GM10266 (cell line): ENCODE results near the gene WRNIP1.

Experiments used
- DNase-seq: peaks from one replicate; pipeline ENCODE4 v3.0.0; 2012; ENCODE audit errors: extremely low spot score
- TF ChIP-seq, protein P1 (sequence below): IDR thresholded peaks from 2 replicates; pipeline ENCODE4 v1.5.1; 2012; ENCODE audit warnings: mild to moderate bottlenecking, low read depth; ENCODE audit not compliant: control insufficient read depth, insufficient read depth; ENCODE audit errors: missing control alignments

The WRNIP1 gene

DNA sequence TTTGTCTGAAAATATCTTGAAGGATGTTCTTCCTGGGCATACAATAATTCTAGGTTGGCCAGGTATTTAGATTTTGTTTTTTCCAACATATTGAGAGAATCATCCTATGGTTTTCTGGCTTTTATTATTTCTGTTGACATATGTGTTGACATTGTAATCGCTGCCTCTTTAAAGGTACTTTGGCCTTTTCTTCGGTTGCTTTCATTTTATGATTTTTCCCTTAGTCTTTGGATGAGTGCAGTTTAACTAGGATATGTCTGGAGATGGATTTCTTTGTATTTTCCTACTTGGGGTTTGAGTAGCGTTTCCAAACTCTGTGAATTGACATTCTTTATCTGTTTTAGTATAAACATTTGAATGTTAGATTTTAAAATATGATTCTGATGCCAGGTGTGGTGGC is 65.0 kb downstream of the WRNIP1 start:
- TF ChIP-seq, protein P1, sequence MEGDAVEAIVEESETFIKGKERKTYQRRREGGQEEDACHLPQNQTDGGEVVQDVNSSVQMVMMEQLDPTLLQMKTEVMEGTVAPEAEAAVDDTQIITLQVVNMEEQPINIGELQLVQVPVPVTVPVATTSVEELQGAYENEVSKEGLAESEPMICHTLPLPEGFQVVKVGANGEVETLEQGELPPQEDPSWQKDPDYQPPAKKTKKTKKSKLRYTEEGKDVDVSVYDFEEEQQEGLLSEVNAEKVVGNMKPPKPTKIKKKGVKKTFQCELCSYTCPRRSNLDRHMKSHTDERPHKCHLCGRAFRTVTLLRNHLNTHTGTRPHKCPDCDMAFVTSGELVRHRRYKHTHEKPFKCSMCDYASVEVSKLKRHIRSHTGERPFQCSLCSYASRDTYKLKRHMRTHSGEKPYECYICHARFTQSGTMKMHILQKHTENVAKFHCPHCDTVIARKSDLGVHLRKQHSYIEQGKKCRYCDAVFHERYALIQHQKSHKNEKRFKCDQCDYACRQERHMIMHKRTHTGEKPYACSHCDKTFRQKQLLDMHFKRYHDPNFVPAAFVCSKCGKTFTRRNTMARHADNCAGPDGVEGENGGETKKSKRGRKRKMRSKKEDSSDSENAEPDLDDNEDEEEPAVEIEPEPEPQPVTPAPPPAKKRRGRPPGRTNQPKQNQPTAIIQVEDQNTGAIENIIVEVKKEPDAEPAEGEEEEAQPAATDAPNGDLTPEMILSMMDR: no peak
- DNase-seq: no peak

DNA sequence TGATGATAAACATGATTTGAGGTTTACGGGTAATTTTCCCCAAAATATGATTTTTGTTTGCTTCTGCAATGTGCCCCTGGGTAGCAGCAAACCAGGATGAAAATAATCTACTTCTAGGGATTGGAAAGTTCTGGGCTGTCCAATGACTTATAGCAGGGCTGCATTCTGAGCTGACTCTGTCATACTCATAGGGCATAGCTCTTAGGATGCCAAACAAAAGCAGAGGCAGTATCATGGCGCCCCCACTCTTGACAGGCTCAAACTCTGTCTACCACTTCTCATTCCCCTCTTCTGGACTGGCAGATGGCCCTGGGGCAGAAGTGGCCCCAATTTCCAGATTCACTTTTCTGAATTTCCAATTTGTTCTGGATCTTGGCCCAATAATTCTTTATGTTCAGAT is 66.2 kb downstream of the WRNIP1 start:
- no peak for DNase-seq
- TF ChIP-seq, protein P1: no peak

DNA sequence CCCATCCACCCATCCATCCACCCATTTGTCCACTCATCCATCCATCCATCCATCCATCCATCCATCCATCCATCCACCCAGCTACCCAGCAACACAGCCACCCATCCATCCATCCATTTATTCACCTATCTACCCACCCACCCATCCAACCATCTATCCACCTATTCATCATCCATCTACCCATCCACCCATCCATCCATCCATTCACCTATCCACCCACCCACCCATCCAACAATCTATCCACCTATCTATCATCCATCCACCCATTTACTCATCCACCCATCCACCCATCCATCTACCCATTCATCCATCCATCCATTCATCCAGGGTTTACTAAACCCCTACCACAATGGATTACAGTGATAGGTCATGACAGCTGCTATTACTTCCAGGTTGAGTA is 69.1 kb downstream of the WRNIP1 start:
- DNase-seq: no peak
- TF ChIP-seq, protein P1: no peak
